ENCODE data around the gene UBAP2L. TPM values are rescaled to one million over a fixed set of nuclear protein-coding genes. Genes with fewer than 3 reads are reported as not detected.

Gene UBAP2L
- total and polyA plus RNA-seq, 9 donors = 45.5 to 172 (median 133) TPM

GRCh38 chr1:154179946-154180687 lies 40.6 kb upstream of the UBAP2L start:
- peaks cover 16% of the 10 kb centered on the region for H3K4me1 ChIP-seq (ENCODE audit: insufficient read depth)
- no peak overlapping the region for H3K4me3 ChIP-seq
- no peaks in the 10 kb centered on the region for H3K27me3 ChIP-seq
- 79 to 88% (median 84%) methylated on average over 3 of the region's 3 CpGs for WGBS, 3 donors
- TF ChIP-seq CTCF (IDR thresholded peaks at IDR 0.05) = no peak
- no peak for TF ChIP-seq EP300 (IDR thresholded peaks at IDR 0.05)
- no peak for TF ChIP-seq POLR2A (IDR thresholded peaks at IDR 0.05)
- DNase-seq = no peak
- intact Hi-C loops (cut with DNase I) = no loop called here
- H3K27ac ChIP-seq = no peak overlapping the region
- no peaks in the 10 kb centered on the region for H3K36me3 ChIP-seq
- H3K9me3 ChIP-seq = no peaks in the 10 kb centered on the region

- no peak overlapping the region for H3K27ac ChIP-seq
- peaks cover 16% of the 10 kb centered on the region for H3K4me1 ChIP-seq (ENCODE audit: insufficient read depth)
- no peaks in the 10 kb centered on the region for H3K9me3 ChIP-seq
- peak overlapping the region; percentile 61 for H3K4me3 ChIP-seq
- intact Hi-C loops (cut with DNase I) = no loop called here
- 0 to 2% (median 2%) methylated on average over 6 of the region's 6 CpGs for WGBS, 3 donors
- H3K27me3 ChIP-seq = no peaks in the 10 kb centered on the region
- TF ChIP-seq CTCF (IDR thresholded peaks at IDR 0.05) (no peak), POLR2A (IDR thresholded peaks at IDR 0.05) (no peak), EP300 (IDR thresholded peaks at IDR 0.05) (no peak)
- no peak for DNase-seq
- no peaks in the 10 kb centered on the region for H3K36me3 ChIP-seq
Measured at GRCh38 chr1:154181944-154182343, 38.8 kb upstream of the UBAP2L start.

- Histone ChIP-seq H3K9me3 (no peaks in the 10 kb centered on the region), H3K27me3 (no peaks in the 10 kb centered on the region), H3K36me3 (no peaks in the 10 kb centered on the region), H3K4me3 (peak overlapping the region; percentile 61), H3K27ac (peak overlapping the region in 1 of 2 donors; percentile 87), H3K4me1 (ENCODE audit: insufficient read depth) (peaks cover 16% of the 10 kb centered on the region)
- TF ChIP-seq POLR2A (IDR thresholded peaks at IDR 0.05) (no peak), CTCF (IDR thresholded peaks at IDR 0.05) (no peak), EP300 (IDR thresholded peaks at IDR 0.05) (no peak)
- 0% methylated on average over 35 of the region's 35 CpGs for WGBS, 3 donors
- peak; percentile 46 to 73 (median 54) for DNase-seq
- intact Hi-C loops (cut with DNase I) = no loop called here
Measured at GRCh38 chr1:154182344-154183045, 38.3 kb upstream of the UBAP2L start.

- DNase-seq = peak; percentile 94 to 96 (median 95)
- no peaks in the 10 kb centered on the region for H3K36me3 ChIP-seq
- TF ChIP-seq CTCF (IDR thresholded peaks at IDR 0.05) (peak in 2 of 3 donors; percentile 37 to 56), POLR2A (IDR thresholded peaks at IDR 0.05) (peak; percentile 98), EP300 (IDR thresholded peaks at IDR 0.05) (peak; percentile 24)
- H3K27me3 ChIP-seq = no peaks in the 10 kb centered on the region
- 5 to 6% (median 6%) methylated on average over 35 to 41 of the region's 41 CpGs for WGBS, 3 donors
- H3K4me3 ChIP-seq = peak overlapping the region; percentile 61
- intact Hi-C loops (cut with DNase I) = no loop called here
- H3K27ac ChIP-seq = peak overlapping the region in 1 of 2 donors; percentile 87
- H3K4me1 ChIP-seq (ENCODE audit: insufficient read depth) = peaks cover 16% of the 10 kb centered on the region
- H3K9me3 ChIP-seq = no peaks in the 10 kb centered on the region
Measured at GRCh38 chr1:154183046-154183915, 37.5 kb upstream of the UBAP2L start.
